Measurements from ENCODE around the gene LST1. TPM values are rescaled to one million over a fixed set of nuclear protein-coding genes. Genes with fewer than 3 reads are reported as not detected.
A peak's percentile ranks its signal among the peaks of the same experiment; 100 is the strongest.

LST1 gene
- total RNA-seq, 1 experiment from 2014 or later: 0.69 TPM

DNA sequence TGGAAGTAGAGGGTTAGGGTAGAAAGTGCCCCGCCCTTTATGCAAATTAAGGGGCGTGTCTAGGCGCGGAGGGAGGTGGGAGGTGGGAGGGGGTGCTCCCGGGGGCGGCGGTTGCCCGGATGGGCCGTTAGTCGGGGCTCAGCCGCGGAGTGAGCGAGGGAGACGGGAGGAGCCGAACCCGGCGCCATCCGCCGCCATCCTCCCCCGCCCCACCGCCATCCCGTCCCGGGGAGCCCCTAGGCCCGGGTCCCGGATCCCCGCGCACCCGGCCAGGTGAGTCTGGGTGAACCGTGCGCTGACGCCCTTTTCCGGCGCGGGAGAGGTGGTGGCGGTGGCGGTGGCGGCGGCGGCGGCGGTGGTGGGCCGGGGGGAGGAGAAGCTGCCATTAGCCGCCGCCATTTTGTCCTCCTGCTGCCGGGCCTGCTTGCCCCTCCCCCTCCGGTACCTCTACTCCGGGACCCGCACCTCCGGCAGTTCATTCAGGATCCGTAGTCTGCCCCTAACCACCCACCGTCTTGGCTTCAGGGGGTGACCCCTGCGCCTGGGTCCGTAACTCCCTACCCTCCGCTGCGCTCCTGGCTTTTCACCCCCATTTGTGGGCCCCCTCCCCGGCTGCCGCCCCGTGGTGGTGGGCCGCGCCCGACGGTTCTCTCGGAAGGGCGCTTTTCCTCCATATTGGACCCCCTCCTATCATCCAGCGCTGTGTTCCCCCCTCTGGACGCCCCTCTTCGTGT lies 34.7 kb downstream of the LST1 start, which contains the start of gene PRRC2A:
Gene PRRC2A, plus strand, starts transcription at position 130 of the 734 bp plus-strand sequence. CDS start 2,075 bp downstream, outside the sequence.
- ChIA-PET CTCF (interaction anchor here (1.0 to 1.3 kb wide), 2 partner anchors 22 to 40 kb away, joined by 3 to 5 read pairs; no protein-coding TSS in a partner anchor), POLR2A (interaction anchor here (0.7 to 1.6 kb wide), 5 partner anchors 8 to 207 kb away, joined by 3 to 4 read pairs (median 3); partner anchors contain the start of genes C6orf47 and HSPA1B), RAD21 (ENCODE audit: low non-redundant PET in 1 of 2, low total read pairs in 2 of 2, uncharacterized antibody in 2 of 2, unreplicated experiment in 2 of 2) (no interaction called here)
- H3K79me2 ChIP-seq (ENCODE audit: insufficient read depth, low read length): peaks cover 49% of the 10 kb centered on the region
- no peaks in the 10 kb centered on the region for H3K9me3 ChIP-seq (ENCODE audit: control insufficient read depth in 1 of 2, insufficient read depth in 1 of 2, low read depth in 1 of 2, low read length in 2 of 2)
- H3K27me3 ChIP-seq (ENCODE audit: insufficient read depth, low read length): no peaks in the 10 kb centered on the region
- peak within 1 kb of the TSS; percentile 90 for H3K27ac ChIP-seq (ENCODE audit: low read depth, low read length)
- peak; percentile 75 for ATAC-seq
- H3K9me2 ChIP-seq (ENCODE audit: insufficient read depth): no peaks in the 10 kb centered on the region
- TF ChIP-seq SP1 (IDR thresholded peaks at IDR 0.05; ENCODE audit: low read depth) (0 out of 2 replicates have a peak, but pooled peaks have one; percentile 54), ZFX (IDR thresholded peaks at IDR 0.05) (peak; percentile 77; the same call in 1 of the 2 replicates), SIN3A (IDR thresholded peaks at IDR 0.05; ENCODE audit: low read depth) (no peak), TCF7L2 (IDR thresholded peaks at IDR 0.05; ENCODE audit: borderline replicate concordance, extremely low read depth, insufficient read depth, insufficient read length) (no peak), POLR2AphosphoS5 (IDR thresholded peaks at IDR 0.05; ENCODE audit: low read depth, low read length) (peak; percentile 71), YY1 (IDR thresholded peaks at IDR 0.05; ENCODE audit: extremely low read depth, insufficient replicate concordance, low read depth, low read length) (peak; percentile 87), EGR1 (IDR thresholded peaks at IDR 0.05; ENCODE audit: low read depth) (peak; percentile 82)
- peaks cover 6 to 18% of the 10 kb centered on the region in 2 experiments; a peak in 3 of 4 replicates for H3K4me1 ChIP-seq (ENCODE audit: control insufficient read depth in 1 of 2, insufficient read depth in 2 of 2, low read length in 2 of 2)
- H3K4me2 ChIP-seq (ENCODE audit: low read length): peak within 1 kb of the TSS; percentile 91
- no peak within 1 kb of the TSS for H2AFZ ChIP-seq (ENCODE audit: low read depth, low read length, poor library complexity, severe bottlenecking)
- DNase-seq (ENCODE audit: low read depth, low spot score): peak; percentile 47
- peaks cover 13 to 44% of the 10 kb centered on the region in 2 experiments for H3K36me3 ChIP-seq (ENCODE audit: control insufficient read depth in 1 of 2, insufficient read depth in 2 of 2, low read length in 2 of 2)
- peak within 1 kb of the TSS; percentile 99 to 100 for H3K4me3 ChIP-seq (replicated peaks in 1 of 2; ENCODE audit: low read depth in 1 of 2, low read length in 2 of 2)
- BruUV-seq (replicated peaks): no TSS peak
- H4K20me1 ChIP-seq (ENCODE audit: insufficient read depth): no peaks in the 10 kb centered on the region
- intact Hi-C loops (cut with micrococcal nuclease): loop anchor here (1.0 kb wide), 2 partner anchors 32 to 74 kb away; partner anchors contain the start of genes ATP6V1G2 and BAG6
- peak within 1 kb of the TSS; percentile 98 for H3K9ac ChIP-seq (ENCODE audit: low read length)

Measured in HCT116 (cell line).